Activated naive CD8-positive, alpha-beta T cell treated with anti-CD3 and anti-CD28 coated beads, Interleukin-2, amount 50 U/mL, for 24 hours (primary cell): ENCODE measurements around the gene VASN.

Source experiments
- ATAC-seq: fragments of 150-1000 bp; cut with Tn5 transposase; one replicate; pipeline ENCODE4 v1.10.0; 2021
- DNase-seq: peaks from one replicate; pipeline ENCODE4 v3.0.0; 2021
- H3K27ac Mint-ChIP-seq: one replicate; pipeline ENCODE4 v1.8.0; 2021; ENCODE audit warnings: mild to moderate bottlenecking, mixed read lengths
- H3K27me3 Mint-ChIP-seq: one replicate; pipeline ENCODE4 v1.8.0; 2021; ENCODE audit warnings: mixed read lengths
- H3K36me3 Mint-ChIP-seq: one replicate; pipeline ENCODE4 v1.8.0; 2021; ENCODE audit warnings: low read depth, mixed read lengths
- H3K4me1 Mint-ChIP-seq: one replicate; pipeline ENCODE4 v1.8.0; 2021; ENCODE audit warnings: mixed read lengths
- H3K4me3 Mint-ChIP-seq: one replicate; pipeline ENCODE4 v1.8.0; 2021; ENCODE audit warnings: mild to moderate bottlenecking, moderate library complexity, mixed read lengths
- H3K9me3 Mint-ChIP-seq: one replicate; pipeline ENCODE4 v1.8.0; 2021; ENCODE audit warnings: mixed read lengths

The VASN gene

DNA sequence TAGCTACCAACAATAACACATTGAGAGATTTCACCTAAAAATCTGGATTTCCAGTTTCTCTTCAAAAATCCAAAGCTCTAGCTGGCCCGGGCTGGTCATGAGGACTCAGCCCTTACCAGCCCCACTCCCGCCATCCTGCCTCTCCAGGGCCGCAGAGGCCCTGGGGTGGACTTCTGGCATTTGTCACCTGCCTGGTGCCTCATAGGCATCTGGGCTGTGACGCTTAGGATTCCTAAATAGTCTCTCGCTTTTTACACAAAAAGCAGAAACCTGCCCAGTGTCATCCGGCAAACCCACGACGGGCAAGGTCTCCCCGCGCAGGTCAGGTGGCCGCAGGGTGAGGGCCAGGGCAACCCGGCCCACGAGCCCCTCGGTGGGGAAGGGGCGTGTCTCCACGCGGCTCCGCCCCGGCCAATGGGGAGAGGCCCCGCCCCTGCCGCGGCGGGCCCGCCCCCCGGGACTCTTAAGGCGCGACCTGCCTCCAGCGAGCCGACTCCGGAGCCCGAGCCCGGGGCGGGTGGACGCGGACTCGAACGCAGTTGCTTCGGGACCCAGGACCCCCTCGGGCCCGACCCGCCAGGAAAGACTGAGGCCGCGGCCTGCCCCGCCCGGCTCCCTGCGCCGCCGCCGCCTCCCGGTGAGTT is at the start of gene VASN:
Gene VASN, plus strand, starts transcription at position 492 of the 644 bp plus-strand sequence. CDS start 9,030 bp downstream, outside the sequence.
- H3K27me3 Mint-ChIP-seq: no peaks in the 10 kb centered on the region
- peak within 1 kb of the TSS; percentile 71 for H3K4me3 Mint-ChIP-seq
- H3K4me1 Mint-ChIP-seq: peaks cover 7% of the 10 kb centered on the region
- DNase-seq (peak; percentile 74), ATAC-seq (peak; percentile 76)
- no peak within 1 kb of the TSS for H3K27ac Mint-ChIP-seq
- no peaks in the 10 kb centered on the region for H3K36me3 Mint-ChIP-seq
- no peaks in the 10 kb centered on the region for H3K9me3 Mint-ChIP-seq

DNA sequence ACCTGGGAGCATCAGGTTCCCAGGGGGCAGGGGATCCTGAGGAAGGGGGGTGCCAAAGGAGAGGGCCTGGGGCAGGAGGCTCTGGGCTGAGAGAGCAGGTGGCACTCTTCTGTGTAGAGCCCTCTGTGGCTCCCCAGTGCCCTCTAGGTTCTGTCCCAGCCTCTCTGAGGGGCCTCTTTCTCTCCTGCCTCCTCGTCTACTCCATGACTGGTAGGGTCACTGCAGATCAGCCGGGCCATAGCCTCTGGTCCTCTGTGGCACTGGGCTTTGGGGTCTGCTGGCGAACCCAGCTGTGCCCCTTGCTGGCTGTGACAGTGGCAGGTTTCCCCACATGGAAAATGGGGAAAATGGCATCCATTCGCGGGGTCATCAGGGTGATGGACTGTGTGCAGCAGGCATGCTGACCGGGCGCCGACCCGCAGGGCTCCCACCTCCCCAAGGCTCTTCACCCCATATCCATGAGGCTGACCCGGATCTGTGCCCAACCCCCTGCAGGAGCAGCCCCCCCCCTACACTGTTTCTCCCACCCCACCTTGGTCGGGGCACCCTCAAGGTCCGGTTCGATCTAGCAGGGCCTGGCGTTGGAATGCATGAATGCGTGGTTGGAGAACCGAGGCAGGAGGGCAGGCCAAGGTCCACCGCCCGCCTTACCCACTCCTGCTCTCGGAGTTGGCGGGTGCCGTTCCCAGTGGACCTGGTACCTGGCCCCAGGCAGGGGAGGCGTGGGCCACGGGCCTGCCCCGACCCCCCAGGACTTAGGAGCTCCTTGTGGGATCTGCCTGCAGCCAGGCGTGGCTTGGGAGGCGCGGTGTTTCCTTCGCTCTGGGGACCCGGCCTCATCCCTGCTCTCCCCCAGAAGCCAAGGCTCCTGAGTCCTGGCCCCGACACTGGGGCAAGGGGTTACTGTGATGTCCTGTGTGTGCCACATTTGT is 49.3 kb upstream of the VASN start:
- no peaks in the 10 kb centered on the region for H3K36me3 Mint-ChIP-seq
- no peak overlapping the region for H3K4me3 Mint-ChIP-seq
- ATAC-seq (no peak), DNase-seq (no peak)
- peaks cover 4% of the 10 kb centered on the region for H3K4me1 Mint-ChIP-seq
- no peaks in the 10 kb centered on the region for H3K9me3 Mint-ChIP-seq
- peaks cover 2% of the 10 kb centered on the region for H3K27me3 Mint-ChIP-seq
- no peak overlapping the region for H3K27ac Mint-ChIP-seq

DNA sequence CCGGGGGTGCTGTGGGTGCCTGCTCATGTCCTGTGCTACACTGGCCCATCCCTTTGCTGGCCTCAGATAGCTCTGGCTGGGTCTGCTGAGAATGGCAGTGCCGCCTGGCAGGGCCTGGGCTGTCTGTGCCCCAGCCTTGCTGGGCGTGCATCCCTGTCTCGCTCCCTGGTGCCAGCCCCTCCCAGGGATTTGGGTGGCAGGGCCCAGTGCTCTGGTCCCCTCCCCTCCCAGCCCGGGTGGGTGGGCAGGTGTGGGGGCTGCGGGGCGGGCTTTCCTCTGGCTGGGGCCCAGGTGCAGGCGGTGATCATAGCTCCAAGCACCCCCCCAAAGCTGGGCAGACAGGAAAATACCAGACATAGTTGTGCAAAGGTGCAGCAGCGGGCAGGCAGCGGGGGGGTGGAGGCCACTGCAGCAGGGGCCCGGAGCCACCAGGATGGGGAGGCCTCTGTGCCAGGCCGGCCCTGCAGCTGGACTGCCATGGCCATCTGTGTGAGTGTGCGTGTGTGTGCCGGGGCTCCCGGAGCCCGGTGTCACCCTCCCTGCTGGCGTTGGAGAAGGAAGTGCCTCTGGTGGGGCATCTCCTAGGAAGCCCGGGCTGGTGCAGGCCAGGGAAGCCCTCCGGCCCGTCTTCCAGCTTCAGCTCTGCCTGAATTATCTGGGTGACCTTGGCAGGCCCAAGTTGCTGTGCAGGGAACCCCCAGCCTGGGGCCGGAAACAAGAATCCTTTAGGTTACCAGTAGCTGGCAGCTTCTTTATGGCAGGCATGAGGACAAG is 48.4 kb upstream of the VASN start:
- peaks cover under 1% of the 10 kb centered on the region for H3K27me3 Mint-ChIP-seq
- no peak overlapping the region for H3K27ac Mint-ChIP-seq
- H3K36me3 Mint-ChIP-seq: no peaks in the 10 kb centered on the region
- DNase-seq (no peak), ATAC-seq (no peak)
- no peak overlapping the region for H3K4me3 Mint-ChIP-seq
- no peaks in the 10 kb centered on the region for H3K9me3 Mint-ChIP-seq
- peaks cover 7% of the 10 kb centered on the region for H3K4me1 Mint-ChIP-seq

DNA sequence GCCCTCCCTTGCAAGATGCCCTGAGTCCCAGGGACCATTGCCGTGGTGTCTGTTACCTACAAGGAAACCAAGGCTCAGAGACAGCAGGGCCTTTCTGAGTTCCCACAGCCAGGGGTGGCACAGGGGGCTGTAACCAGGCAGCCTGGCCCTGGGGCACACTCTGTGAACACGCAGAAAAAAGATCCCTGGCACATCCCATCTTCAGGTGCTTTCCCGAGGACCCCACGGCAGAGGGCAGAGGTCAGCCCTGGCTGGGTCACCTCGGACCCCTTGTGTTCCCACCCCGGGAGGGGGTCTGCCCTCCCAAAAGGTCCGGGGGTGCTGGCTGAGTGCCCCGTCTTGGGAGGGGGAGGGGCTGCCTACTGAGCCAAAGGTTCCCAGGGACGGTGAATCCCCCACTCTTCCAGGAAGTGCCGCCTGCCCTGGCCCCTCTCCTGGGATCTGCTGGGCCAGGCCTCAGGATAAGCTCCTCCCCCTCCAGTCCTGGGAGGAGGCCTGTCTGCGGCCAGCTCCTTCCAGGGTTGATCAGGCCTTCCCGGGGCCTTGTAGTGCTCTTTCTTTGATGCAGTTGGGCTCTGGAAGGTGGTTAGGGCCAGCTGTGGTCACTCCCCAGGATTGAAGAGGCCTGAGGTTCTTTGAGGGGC is 47.7 kb upstream of the VASN start:
- no peak for DNase-seq

DNA sequence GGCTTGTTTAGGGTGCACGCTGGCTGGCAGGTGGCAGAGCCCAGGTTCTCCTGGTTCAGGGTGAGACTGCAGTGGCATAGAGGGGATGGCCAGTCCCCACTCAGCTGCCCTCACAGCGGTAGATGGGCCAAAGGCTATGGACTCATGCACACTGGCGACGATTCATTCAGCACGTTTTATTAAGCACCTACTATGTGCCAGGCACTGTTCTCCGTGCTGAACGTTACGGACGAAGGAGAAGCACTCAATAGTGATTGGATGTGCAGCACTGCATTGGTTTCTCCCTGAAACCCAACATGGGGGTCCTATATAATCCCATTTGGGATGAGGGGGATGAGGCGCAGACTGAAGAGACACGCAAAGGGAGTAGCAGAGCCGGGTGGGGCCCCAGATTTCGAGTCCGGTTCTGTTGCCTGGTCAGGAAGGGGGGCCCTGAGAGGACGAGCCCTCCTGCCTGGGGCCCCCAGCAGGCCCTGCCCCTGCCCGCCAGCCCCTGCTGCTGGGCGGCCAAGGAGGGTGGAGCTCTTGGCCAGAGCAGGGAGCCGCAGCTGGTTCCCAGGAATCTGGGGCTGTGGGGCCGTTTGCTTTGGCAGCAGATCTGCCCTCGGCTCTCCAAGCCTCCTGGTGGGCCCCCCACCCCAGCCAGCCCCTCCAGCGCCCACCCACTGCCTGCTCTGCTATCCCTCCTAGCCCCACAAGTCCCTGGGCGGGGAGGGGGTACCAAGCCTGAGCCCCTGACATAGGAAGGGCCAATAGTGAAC is 47.0 kb upstream of the VASN start:
- Mint-ChIP-seq H3K27ac (no peak overlapping the region), H3K36me3 (no peaks in the 10 kb centered on the region), H3K27me3 (peaks cover 3% of the 10 kb centered on the region), H3K4me3 (no peak overlapping the region), H3K9me3 (no peaks in the 10 kb centered on the region), H3K4me1 (peaks cover 5% of the 10 kb centered on the region)
- DNase-seq (no peak), ATAC-seq (no peak)

More for the DNA sequence above, 47.7 kb upstream of the VASN start:
- Mint-ChIP-seq H3K27ac (no peak overlapping the region), H3K4me3 (no peak overlapping the region), H3K4me1 (peaks cover 9% of the 10 kb centered on the region), H3K27me3 (peaks cover 3% of the 10 kb centered on the region), H3K9me3 (no peaks in the 10 kb centered on the region), H3K36me3 (no peaks in the 10 kb centered on the region)
- no peak for ATAC-seq

DNA sequence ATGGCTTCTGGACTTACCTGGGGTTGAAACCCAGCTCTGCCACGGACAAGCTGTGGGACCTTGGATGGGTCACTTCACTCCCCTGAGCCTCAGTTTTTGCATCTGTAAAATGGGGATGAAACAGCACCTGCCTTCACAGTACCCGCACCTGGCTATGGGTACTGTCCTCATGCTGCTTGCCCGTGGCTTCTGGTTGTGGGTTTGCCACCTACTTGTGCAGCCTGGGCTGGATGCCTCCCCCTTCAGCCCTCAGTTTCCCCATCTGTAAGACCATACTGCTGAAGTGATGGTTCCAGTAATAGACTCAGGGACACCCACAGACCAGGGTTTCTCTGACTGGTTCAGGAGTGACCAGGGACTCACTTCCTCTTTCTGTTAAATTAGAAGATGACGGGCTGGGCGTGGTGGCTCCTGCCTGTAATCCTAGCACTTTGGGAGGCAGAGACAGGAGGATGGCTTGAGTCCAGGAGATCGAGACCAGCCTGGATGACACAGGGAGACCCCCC is 46.3 kb upstream of the VASN start:
- peaks cover 3% of the 10 kb centered on the region for H3K27me3 Mint-ChIP-seq
- no peaks in the 10 kb centered on the region for H3K36me3 Mint-ChIP-seq
- no peaks in the 10 kb centered on the region for H3K9me3 Mint-ChIP-seq
- no peak overlapping the region for H3K27ac Mint-ChIP-seq
- DNase-seq (no peak), ATAC-seq (no peak)
- peaks cover 5% of the 10 kb centered on the region for H3K4me1 Mint-ChIP-seq
- no peak overlapping the region for H3K4me3 Mint-ChIP-seq

DNA sequence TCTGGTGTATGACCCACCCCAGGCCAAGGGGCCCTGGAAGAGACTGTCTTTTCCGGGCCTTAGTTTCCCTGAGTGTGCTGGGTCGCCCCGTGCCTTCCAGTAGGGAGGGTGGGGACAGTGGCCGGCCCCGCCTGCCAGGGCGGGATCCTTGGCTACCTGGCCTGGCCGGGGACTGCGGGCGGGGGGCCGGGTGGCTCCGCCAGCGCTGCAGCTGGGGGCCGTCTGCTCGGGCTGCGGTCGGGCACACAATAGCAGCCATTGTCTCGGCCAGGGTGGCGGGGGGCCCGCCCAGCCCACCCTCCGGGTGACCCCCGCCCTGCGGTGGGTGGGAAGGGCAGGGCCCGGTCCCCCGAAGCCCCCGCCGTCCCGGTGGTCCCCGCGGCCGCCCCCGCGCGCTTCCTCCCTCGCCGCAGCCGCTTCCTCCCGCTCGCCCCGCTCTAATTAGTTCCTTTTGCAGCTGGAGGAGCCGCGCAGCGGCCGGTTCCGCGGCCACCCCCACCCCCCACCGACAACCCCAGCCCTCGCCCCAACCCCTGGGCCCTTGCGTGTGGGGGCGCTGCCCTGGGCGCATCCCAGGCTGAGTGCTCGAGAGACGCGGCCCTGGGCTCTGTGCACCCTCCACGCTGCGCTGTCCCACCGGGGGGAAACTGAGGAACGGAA is 44.1 kb upstream of the VASN start:
- ATAC-seq (peak; percentile 3), DNase-seq (no peak)
- Mint-ChIP-seq H3K36me3 (no peaks in the 10 kb centered on the region), H3K4me3 (no peak overlapping the region), H3K9me3 (no peaks in the 10 kb centered on the region), H3K4me1 (peaks cover 5% of the 10 kb centered on the region), H3K27ac (no peak overlapping the region), H3K27me3 (peaks cover 3% of the 10 kb centered on the region)

DNA sequence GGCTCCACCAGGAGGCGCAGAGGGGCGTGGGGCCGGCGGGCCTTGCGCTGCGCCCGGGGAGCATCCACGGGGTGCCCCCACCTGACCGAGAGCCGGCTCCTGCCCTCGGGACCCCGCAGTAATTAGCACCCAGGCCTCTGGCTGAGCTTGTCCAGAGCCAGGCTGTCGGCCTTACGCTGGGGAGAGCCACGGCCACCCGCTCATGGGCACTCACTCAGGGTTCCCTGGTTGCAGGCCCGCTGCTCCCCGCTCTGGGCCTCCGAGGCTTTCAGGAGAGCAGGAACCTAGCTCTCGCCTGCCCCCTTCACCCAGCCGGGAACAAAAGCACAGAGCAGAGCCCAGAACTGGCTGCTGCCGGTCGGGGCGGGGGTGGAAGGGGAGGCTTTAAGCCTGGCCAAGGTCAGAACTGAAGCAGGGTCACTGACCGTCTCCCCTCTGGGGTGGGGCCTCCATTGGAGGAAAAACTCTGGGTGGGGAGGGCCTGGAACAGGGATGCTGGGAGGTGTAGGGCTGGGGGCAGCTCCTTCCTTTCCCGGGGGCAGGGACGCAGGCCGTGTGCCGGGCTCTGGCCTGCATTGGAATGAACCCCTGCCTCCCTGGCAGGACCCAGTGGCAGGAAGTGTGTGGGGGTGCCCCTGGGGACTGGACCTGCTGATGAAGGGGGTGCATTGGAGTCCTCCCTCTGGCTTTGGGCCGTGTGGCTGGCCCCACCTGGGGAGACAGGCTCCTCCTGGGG is 43.4 kb upstream of the VASN start:
- Mint-ChIP-seq H3K27ac (no peak overlapping the region), H3K36me3 (no peaks in the 10 kb centered on the region), H3K9me3 (no peaks in the 10 kb centered on the region), H3K4me1 (peaks cover 5% of the 10 kb centered on the region), H3K27me3 (peaks cover 3% of the 10 kb centered on the region), H3K4me3 (peak overlapping the region; percentile 24)
- ATAC-seq (peak; percentile 63), DNase-seq (peak; percentile 66)

DNA sequence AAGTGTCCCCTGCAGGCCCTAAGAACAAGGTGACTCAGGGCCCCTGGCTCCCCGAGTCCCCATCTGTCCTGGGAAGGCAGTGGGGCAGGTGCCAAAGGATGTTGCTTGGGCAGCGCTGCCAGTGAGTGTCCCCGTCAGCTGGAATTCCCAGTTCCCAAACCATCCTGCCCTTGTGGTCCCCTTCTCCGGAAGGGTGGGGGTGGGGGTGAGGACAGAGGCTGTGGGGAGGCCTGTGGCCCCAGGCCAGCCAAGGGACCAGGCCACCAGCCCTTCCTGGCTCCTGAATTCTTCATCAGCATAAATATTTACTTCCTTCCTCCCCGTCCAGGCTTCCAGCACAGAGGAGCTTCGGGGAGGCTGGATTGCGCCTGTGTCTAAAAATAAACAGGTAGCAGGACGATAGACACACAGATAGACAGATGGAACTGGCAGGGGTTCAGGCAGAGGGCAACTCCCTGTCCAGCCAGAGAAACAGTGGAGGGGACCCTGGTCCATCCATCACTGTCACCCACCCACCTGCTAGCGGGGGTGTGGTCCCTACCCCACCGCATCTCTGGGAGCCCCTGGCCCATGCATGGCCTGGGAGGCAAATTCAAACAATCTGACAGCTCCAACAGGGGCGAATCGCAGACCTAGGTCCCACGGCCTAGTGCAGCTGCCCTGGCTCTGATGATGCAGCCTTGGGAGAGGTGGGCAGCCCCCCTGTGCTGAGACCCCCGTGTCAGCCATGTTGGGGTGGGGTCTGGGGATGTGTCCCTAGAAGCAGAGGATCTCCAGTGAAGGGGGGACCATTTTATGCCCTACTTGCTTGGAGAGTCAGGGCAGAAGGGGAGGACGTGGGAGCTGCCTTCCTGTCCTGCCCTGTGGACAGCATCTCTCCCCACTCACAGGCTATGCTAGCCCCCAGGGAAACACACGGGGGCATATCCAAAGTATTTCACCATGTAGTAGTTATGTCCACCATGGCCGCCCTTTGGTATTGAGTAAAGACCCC is 42.6 kb upstream of the VASN start:
- no peaks in the 10 kb centered on the region for H3K36me3 Mint-ChIP-seq
- H3K27ac Mint-ChIP-seq: no peak overlapping the region
- no peak for DNase-seq
- H3K4me1 Mint-ChIP-seq: peaks cover 5% of the 10 kb centered on the region
- no peaks in the 10 kb centered on the region for H3K9me3 Mint-ChIP-seq
- ATAC-seq: no peak
- peaks cover 3% of the 10 kb centered on the region for H3K27me3 Mint-ChIP-seq
- H3K4me3 Mint-ChIP-seq: no peak overlapping the region

DNA sequence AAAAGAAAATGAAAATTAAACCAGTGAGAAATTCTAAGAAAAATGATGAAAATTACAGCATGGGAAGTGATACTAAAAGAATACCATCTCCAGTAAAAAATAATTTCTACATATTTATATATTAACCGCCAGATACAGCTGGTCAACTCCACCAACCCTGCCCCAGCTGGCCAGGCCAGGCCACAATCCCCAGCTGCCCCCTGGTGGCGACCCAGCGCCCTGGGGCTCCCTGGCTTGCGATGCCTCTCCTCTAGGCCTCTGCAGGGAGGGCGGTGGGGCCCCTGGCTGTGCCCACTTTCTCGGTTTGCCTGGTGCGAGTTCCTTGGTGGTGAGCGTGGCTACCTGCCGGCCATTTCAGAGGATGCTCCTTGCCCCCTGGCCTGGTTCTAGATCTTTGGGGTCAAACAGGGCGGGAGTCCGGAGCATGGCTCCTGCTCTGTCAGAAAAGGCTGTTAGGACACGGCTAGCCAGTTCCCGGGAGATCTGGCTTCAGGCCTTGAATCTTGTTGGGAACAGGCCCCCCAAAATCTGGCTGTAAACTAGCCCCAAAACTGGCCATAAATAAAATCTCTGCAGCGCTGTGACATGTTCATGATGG is 41.3 kb upstream of the VASN start:
- Mint-ChIP-seq H3K27ac (no peak overlapping the region), H3K4me3 (no peak overlapping the region), H3K27me3 (peaks cover 3% of the 10 kb centered on the region), H3K9me3 (no peaks in the 10 kb centered on the region), H3K36me3 (no peaks in the 10 kb centered on the region), H3K4me1 (peaks cover 5% of the 10 kb centered on the region)
- DNase-seq (peak; percentile 87), ATAC-seq (peak; percentile 57)

DNA sequence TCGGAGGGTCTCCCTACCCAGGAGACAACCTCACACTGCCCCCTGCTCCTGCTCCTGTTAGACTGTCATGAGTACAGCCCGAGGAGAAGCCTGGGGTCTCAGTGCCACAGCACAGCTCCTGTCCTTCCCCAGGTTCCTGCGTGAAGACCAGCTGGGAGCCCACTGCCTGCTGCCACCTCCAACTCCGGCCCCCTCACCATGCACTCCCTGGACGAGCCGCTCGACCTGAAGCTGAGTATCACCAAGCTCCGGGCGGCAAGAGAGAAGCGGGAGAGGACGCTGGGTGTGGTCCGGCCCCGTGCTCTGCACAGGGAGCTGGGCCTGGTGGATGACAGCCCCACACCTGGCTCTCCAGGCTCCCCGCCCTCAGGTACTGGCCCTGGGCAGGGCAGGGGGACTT is 39.6 kb upstream of the VASN start:
- peaks cover 3% of the 10 kb centered on the region for H3K27me3 Mint-ChIP-seq
- no peaks in the 10 kb centered on the region for H3K36me3 Mint-ChIP-seq
- DNase-seq (no peak), ATAC-seq (no peak)
- peaks cover 5% of the 10 kb centered on the region for H3K4me1 Mint-ChIP-seq
- H3K27ac Mint-ChIP-seq: no peak overlapping the region
- no peak overlapping the region for H3K4me3 Mint-ChIP-seq
- no peaks in the 10 kb centered on the region for H3K9me3 Mint-ChIP-seq
